G401 (cell line): Measurements from ENCODE around the gene CDKN1C. TPM values are rescaled to one million over a fixed set of nuclear protein-coding genes. Genes with fewer than 3 reads are reported as not detected.
A peak's percentile ranks its signal among the peaks of the same experiment; 100 is the strongest.
"Not testable (repeated sequence)": the region's sequence is repeated elsewhere in the genome, so short reads cannot be mapped to it uniquely, and the experiment has no call there.

ENCODE experiments used
- DNase-seq: peaks from one replicate; pipeline ENCODE4 v3.0.0-alpha.2; 2015; ENCODE audit warnings: low spot score
- in situ Hi-C: cut with HindIII; loops from 2 replicates; pipeline ENCODE4 v1.10.0; 2016; ENCODE audit warnings: low sequenced_read_pairs, mixed read lengths
- total RNA-seq: library from RNA; depleted of rRNA; stranded (reverse); fragments of >200 nt; shearing (Covaris generic); gene quantifications from 2 replicates; pipeline ENCODE4 v1.2.3, GENCODE V29; 2014

The CDKN1C gene
- total RNA-seq, 1 experiment from 2014 or later, result 15.6 TPM

- in situ Hi-C loops, result no loop called here
- DNase-seq, result no peak
Observed at GRCh38 chr11:2911088-2911784, 25.7 kb upstream of the CDKN1C start.

DNA sequence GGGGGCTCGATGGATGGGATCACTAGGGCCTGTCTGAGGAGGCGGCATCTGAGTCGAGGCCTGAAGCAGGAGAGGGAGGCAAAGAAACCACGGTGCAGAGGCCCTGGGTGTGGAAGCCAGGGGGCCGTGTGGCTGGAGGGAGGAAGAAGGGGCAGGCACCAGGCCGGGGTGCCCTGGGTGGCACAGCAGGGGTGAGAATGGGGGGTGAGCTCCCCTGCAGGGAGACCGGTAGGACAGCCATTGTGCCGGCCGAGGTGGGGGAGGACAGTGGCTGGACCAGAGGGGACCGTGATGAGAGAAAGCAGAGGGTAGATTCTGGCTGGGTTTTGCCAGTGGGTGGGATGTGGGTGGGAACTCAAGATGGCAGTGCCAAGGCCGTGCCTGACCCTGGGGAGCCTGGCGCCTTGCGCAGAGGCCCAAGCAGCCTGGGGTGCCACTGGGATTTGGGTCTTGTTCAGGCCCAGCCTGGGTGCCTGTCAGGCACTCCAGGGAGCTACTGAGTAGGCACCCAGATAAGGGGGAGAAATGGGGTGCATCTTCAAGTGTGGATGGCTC lies 24.9 kb upstream of the CDKN1C start:
- in situ Hi-C loops, result no loop called here
- DNase-seq, result no peak

DNA sequence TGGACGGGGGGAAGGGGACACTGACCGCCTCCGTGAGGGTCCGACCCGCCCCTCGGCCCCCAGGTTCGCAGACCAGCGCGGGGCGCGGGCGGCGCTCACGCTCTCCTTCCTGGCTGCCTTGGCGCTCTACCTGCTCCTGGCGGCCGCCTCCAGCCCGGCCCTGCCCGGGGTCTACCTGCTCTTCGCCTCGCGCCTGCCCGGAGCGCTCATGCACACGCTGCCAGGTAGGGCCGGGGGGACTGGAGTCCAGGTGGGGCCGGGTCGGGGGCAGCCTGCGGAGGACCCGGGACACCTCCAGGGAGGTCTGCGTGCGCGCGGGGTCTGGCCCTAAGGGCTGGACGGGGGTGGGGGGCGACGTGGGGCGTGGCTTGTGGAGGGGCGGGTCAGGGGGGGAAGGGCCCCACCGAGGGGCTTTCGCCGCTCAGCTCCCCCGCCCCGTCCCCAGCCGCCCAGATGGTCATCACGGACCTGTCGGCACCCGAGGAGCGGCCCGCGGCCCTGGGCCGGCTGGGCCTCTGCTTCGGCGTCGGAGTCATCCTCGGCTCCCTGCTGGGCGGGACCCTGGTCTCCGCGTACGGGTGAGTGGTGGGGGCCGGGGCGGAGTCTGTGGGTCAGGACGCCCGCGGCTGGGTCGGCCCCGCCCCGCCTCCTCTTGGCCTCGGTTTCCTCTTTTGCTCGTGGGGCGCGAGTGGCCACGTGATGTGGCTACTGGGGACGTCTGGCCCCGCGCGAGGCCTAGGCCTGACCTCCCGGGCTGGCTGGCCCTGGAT lies 23.7 kb upstream of the CDKN1C start:
- no peak for DNase-seq
- in situ Hi-C loops, result no loop called here

DNA sequence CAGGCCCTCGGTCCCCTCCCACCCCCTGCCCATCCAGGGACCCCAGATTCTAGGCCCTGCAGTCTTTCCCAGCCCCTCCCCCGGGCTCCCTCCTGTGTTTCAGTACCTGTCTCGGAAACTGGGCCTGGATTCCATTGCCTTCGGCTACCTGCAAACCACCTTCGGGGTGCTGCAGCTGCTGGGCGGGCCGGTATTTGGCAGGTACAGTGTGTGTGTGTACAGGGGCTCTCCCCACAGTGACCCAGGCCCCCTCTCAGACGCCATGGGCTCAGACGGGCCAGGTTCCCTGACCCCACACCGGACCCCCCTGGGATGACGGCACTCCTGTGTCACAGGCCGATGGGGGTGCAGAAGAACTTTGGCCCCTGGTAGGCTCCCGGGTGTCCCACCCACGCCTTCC lies 22.6 kb upstream of the CDKN1C start:
- in situ Hi-C loops, result no loop called here
- DNase-seq, result no peak

DNA sequence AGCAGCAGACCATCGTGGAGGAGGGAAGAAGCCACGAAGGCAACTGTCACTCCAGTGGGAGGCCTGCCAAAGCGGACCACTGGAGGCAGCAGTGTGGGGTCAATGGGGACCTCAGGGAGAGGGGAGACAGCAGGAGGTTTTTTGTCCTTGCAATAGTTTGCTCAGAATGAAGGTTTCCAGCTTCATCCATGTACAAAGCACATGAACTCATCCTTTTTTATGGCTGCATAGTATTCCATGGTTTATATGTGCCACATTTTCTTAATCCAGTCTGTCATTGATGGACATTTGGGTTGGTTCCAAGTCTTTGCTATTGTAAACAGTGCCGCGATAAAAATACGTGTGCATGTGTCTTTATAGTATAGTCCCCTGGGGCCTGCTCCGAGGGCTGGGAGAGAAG lies 19.7 kb upstream of the CDKN1C start:
- DNase-seq, in situ Hi-C loops: not testable (repeated sequence)

- no peak for DNase-seq
- in situ Hi-C loops, result no loop called here
Observed at GRCh38 chr11:2904153-2905052, 18.8 kb upstream of the CDKN1C start.

DNA sequence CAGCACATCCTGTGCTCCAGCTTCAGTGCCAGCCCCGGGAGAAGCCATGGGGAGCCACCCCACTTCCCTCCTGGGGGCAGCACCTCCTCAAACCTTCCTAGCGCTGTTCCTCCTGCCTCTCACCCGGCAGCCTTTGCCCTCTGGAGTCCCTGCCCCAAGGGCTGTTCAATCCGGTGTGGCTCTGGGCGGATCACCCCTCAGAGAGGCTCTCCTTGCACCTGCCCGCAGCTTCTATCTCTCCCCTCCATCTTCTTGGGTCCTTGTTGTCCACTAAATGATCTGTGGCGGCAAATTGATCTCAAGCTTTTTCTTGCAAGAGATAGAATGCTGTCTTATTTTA lies 18.1 kb upstream of the CDKN1C start:
- DNase-seq, result no peak
- in situ Hi-C loops, result no loop called here

DNA sequence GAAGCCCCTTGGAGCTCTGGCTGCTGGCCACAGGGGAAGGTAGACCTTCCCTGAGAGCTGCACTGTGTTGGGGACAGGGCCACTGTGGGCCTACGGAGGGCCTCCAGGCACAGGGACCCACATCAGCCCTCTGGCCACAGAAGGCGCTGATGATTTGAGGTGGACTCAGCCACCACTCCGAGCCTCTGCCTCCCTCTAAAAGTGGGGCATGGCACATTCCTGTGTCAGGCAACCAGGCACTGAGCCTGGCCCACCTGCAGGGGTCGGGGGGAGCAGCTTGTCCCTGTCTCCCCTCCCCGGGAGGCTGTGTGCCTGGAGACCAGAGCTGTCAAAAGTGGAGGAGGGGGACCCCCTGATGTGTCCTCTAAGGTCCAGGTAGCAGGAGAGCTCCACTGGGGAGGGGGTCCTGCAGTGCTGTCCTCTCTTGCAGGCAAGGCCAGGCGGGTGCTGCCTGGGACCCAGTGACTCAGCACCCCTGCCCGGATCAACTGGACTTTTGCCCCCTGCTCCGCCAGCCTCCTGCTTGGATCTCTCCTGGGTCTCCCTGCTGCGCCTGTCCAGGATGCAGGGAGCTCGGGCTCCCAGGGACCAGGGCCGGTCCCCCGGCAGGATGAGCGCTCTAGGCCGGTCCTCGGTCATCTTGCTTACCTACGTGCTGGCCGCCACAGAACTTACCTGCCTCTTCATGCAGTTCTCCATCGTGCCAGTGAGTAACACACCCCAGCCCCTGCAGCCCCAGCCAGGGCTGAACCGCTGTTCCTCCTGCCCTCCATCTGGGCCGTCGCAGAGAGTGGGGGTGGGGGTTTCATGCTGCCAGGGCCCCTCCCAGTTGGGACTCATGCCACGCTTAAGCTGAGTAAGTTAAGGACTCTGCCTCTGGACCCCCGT lies 17.5 kb upstream of the CDKN1C start:
- in situ Hi-C loops, result no loop called here
- DNase-seq, result no peak

GRCh38 chr11:2901854-2902783 lies 16.5 kb upstream of the CDKN1C start:
- in situ Hi-C loops, result no loop called here
- peak; percentile 46 for DNase-seq

- no peak for DNase-seq
- in situ Hi-C loops, result no loop called here
Observed at GRCh38 chr11:2901196-2901796, 15.7 kb upstream of the CDKN1C start.

DNA sequence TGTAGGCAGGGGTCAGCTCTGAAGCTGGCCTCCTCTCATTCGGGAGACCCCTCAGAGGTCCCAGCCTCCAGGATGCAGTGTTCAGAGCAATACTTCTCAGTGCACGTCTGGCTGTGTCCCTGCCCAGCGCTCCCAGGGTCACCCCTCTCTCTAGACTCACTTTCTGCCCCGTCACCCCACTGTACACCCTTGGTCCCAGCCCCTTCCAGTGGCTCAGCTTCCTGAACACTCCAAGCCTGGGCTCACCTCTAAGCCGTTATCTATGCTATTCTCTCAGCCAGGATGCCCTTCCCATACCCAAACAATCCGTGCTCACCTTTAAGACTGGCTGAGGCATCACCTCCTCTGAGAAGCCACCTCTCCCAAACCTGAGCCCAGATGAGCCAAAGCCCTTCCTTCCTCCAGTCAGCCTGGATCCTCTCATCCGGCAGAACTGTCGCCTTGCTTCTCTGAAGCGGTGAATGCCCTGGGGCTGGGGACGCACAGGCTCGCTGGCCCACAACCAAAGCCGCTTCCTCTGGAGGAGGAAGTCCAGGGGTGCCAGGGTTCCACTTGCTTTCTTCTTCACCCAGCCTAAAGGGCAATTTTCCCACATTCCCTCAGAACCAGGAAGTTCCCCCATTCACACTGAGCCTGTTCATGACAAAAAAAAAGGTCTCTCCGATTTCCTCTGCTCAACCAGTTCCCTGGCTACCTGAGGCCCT lies 13.7 kb upstream of the CDKN1C start:
- in situ Hi-C loops, result no loop called here
- DNase-seq, result no peak

DNA sequence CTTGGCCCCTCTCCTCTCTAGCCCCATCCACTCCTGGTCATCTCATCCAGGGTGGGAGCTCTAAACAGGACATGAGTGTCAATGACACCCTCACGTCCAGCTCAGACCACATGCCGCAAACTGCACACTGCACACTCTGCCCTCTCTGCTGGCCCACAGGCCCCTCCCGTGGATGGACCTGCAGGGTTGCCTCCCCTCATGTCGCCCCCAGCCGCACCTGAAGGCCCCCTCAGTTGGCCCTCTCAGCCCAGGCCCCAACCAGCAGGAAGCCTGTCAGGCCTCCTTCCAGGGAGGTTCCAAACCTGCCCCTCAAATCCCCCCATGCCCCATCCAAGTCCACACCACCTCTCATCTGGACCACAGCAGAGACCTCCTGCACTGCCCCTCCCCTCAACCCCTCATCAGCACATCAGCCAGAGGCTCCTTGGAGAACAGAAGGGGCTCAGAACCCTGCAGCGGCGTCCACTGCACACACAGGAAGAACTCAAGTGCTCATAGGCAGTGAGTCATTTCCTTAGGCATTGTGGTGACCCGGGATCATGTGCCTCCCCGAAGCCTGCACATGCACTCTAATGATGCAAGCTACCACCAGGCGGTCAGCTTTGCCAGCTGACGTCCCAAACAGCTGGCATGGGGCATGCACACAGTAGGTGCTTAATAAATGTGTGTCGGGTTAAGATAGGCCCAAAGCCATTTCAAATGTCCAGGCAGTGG lies 12.9 kb upstream of the CDKN1C start:
- in situ Hi-C loops, result no loop called here
- no peak for DNase-seq

GRCh38 chr11:2897048-2897447 lies 11.5 kb upstream of the CDKN1C start:
- in situ Hi-C loops, result no loop called here
- no peak for DNase-seq

GRCh38 chr11:2896047-2896446 lies 10.5 kb upstream of the CDKN1C start:
- in situ Hi-C loops, result no loop called here
- DNase-seq, result no peak

DNA sequence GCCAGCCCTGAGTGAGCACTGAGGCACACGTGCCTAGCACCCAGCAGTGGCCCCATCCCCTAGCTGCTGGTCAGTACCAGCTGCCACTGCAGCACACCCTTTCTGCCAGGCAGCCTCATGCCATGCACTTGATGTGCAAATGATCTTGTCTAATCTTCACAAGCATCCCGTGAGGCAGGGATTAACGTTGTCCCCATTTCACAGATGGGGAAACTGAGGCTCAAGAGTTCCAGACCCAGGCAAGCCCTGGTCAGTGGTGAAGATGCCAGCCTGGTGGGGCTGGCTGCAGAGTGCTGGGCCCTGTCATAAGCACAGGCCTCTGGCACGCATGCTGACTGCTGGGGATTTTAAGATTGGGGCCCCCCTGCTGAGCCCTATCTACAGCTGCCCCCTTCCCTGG lies 8.4 kb upstream of the CDKN1C start:
- in situ Hi-C loops, result no loop called here
- no peak for DNase-seq

GRCh38 chr11:2892967-2893528 lies 7.5 kb upstream of the CDKN1C start:
- DNase-seq, result no peak
- in situ Hi-C loops, result no loop called here
